ENCODE results near the gene KIAA1549.
"Not testable (repeated sequence)": the region's sequence is repeated elsewhere in the genome, so short reads cannot be mapped to it uniquely, and the experiment has no call there.

The KIAA1549 gene

GRCh38 chr7:138941545-138941944, 39.6 kb downstream of the KIAA1549 start:
- no peak for DNase-seq

GRCh38 chr7:138940602-138941001, 40.6 kb downstream of the KIAA1549 start:
- DNase-seq: not testable (repeated sequence)

- no peak for DNase-seq
These were observed 43.7 kb downstream of the KIAA1549 start for GRCh38 chr7:138937484-138937883.

- no peak for DNase-seq
These were observed 45.7 kb downstream of the KIAA1549 start for GRCh38 chr7:138935465-138936011.

GRCh38 chr7:138934861-138935260, 46.3 kb downstream of the KIAA1549 start:
- no peak for DNase-seq

GRCh38 chr7:138934367-138934766, 46.8 kb downstream of the KIAA1549 start:
- no peak for DNase-seq

- no peak for DNase-seq
These were observed 48.3 kb downstream of the KIAA1549 start for GRCh38 chr7:138932870-138933269.

GRCh38 chr7:138932427-138932826, 48.8 kb downstream of the KIAA1549 start:
- DNase-seq: no peak

GRCh38 chr7:138929969-138930368, 51.2 kb downstream of the KIAA1549 start:
- no peak for DNase-seq

GRCh38 chr7:138926241-138926612, 55.0 kb downstream of the KIAA1549 start:
- no peak for DNase-seq

- DNase-seq: no peak
These were observed 56.5 kb downstream of the KIAA1549 start for GRCh38 chr7:138924501-138925225.

GRCh38 chr7:138921277-138921676, 59.9 kb downstream of the KIAA1549 start:
- no peak for DNase-seq

- DNase-seq: no peak
These were observed 61.3 kb downstream of the KIAA1549 start for GRCh38 chr7:138919911-138920310.

GRCh38 chr7:138919216-138919615, 62.0 kb downstream of the KIAA1549 start:
- DNase-seq: no peak

- DNase-seq: no peak
These were observed 62.4 kb downstream of the KIAA1549 start for GRCh38 chr7:138918756-138919155.

GRCh38 chr7:138918176-138918575, 63.0 kb downstream of the KIAA1549 start:
- DNase-seq: no peak

GRCh38 chr7:138917771-138918170, 63.4 kb downstream of the KIAA1549 start:
- no peak for DNase-seq

GRCh38 chr7:138916731-138917130, 64.5 kb downstream of the KIAA1549 start:
- no peak for DNase-seq

GRCh38 chr7:138916275-138916674, 64.9 kb downstream of the KIAA1549 start:
- no peak for DNase-seq

- no peak for DNase-seq
These were observed 67.4 kb downstream of the KIAA1549 start for GRCh38 chr7:138913783-138914182.

- DNase-seq: no peak
These were observed 70.2 kb downstream of the KIAA1549 start for GRCh38 chr7:138911007-138911406.

GRCh38 chr7:138907850-138908249, 73.3 kb downstream of the KIAA1549 start:
- no peak for DNase-seq

- DNase-seq: no peak
These were observed 73.9 kb downstream of the KIAA1549 start for GRCh38 chr7:138907201-138907847.

GRCh38 chr7:138903859-138904435, 77.2 kb downstream of the KIAA1549 start:
- DNase-seq: no peak

All from activated CD4-positive, alpha-beta T cell treated with anti-CD3 and anti-CD28 coated beads, Interleukin-2, amount 50 U/mL, for 48 hours (primary cell).